Dedifferentiated amniotic fluid mesenchymal stem cell (primary cell): ENCODE data around the gene GPR137.

Source experiments
- DNase-seq: peaks from one replicate; pipeline ENCODE4 v3.0.0-alpha.2; 2016; ENCODE audit errors: extremely low spot score

The GPR137 gene

GRCh38 chr11:64285885-64286800, 495 bp downstream of the GPR137 start:
- no peak for DNase-seq

GRCh38 chr11:64286801-64287159, 1.1 kb downstream of the GPR137 start:
- DNase-seq = no peak

- DNase-seq = no peak
These were observed 2.2 kb downstream of the GPR137 start for GRCh38 chr11:64287676-64288352.

- DNase-seq = no peak
These were observed 2.7 kb downstream of the GPR137 start for GRCh38 chr11:64288353-64288750.

GRCh38 chr11:64289002-64289564, 3.4 kb downstream of the GPR137 start:
- no peak for DNase-seq

- DNase-seq = no peak
These were observed 5.0 kb downstream of the GPR137 start for GRCh38 chr11:64290352-64291261.

GRCh38 chr11:64291262-64291751, 5.7 kb downstream of the GPR137 start, which contains the start of gene KCNK4:
Gene KCNK4, plus strand, starts transcription at chr11:64291302. Its CDS starts 1,717 bp downstream, at chr11:64293019.
- DNase-seq = no peak

GRCh38 chr11:64291752-64292459, 6.3 kb downstream of the GPR137 start:
- DNase-seq = no peak

- no peak for DNase-seq
These were observed 7.0 kb downstream of the GPR137 start for GRCh38 chr11:64292460-64293254.

GRCh38 chr11:64294774-64295173, 9.1 kb downstream of the GPR137 start:
- no peak for DNase-seq

GRCh38 chr11:64295760-64296159, 10.1 kb downstream of the GPR137 start:
- no peak for DNase-seq

- DNase-seq = no peak
These were observed 10.6 kb downstream of the GPR137 start for GRCh38 chr11:64296236-64296635.

- no peak for DNase-seq
These were observed 11.4 kb downstream of the GPR137 start for GRCh38 chr11:64296830-64297698.

GRCh38 chr11:64297699-64298358, 12.2 kb downstream of the GPR137 start:
- DNase-seq = no peak

- no peak for DNase-seq
These were observed 13.6 kb downstream of the GPR137 start for GRCh38 chr11:64298966-64299846.

- no peak for DNase-seq
These were observed 14.4 kb downstream of the GPR137 start, which contains the start of gene CATSPERZ for GRCh38 chr11:64299847-64300648. Gene CATSPERZ, plus strand, starts transcription at chr11:64300358. Its CDS starts 53 bp downstream, at chr11:64300411.
